ENCODE data around the gene CD44. TPM values are rescaled to one million over a fixed set of nuclear protein-coding genes. Genes with fewer than 3 reads are reported as not detected.

The CD44 gene
- total RNA-seq, 1 experiment from 2014 or later, result 121 TPM

GRCh38 chr11:35116762-35117640 lies 22.0 kb upstream of the CD44 start:
- Histone ChIP-seq H3K9me3 (replicated peaks) (no peaks in the 10 kb centered on the region), H3K27ac (no peak overlapping the region), H3K27me3 (replicated peaks) (no peaks in the 10 kb centered on the region), H3K4me1 (replicated peaks) (peaks cover 8% of the 10 kb centered on the region), H3K36me3 (no peaks in the 10 kb centered on the region), H3K4me3 (no peak overlapping the region)
- no peak for DNase-seq (ENCODE audit: low read depth in 1 of 2, low spot score in 2 of 2)

DNA sequence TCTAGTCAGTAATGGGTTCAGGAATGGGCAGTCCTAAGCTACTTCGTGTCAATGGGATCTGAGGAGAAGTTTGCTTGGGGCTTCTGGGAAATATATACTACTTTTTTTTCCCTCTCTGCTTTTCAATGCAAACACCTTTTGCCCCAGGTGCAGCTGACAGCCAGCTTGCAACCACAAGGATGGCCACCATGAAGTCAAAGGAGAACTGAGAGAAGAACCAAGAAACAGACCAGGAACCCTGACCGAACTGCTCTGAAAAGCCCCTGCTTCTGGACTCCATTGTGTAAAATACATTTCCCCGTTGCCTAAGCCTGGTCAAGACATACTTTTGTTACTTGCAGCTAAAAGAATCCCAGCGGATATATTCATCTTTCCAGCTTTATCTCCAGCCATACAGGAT lies 20.1 kb upstream of the CD44 start:
- no peaks in the 10 kb centered on the region for H3K27me3 ChIP-seq (replicated peaks)
- no peak for DNase-seq (ENCODE audit: low read depth in 1 of 2, low spot score in 2 of 2)
- H3K4me1 ChIP-seq (replicated peaks), result peaks cover 7% of the 10 kb centered on the region; the same call in 1 of the 2 replicates
- no peaks in the 10 kb centered on the region for H3K36me3 ChIP-seq
- no peaks in the 10 kb centered on the region; the same call in 1 of the 2 replicates for H3K9me3 ChIP-seq (replicated peaks)
- H3K4me3 ChIP-seq, result no peak overlapping the region
- H3K27ac ChIP-seq, result no peak overlapping the region

DNA sequence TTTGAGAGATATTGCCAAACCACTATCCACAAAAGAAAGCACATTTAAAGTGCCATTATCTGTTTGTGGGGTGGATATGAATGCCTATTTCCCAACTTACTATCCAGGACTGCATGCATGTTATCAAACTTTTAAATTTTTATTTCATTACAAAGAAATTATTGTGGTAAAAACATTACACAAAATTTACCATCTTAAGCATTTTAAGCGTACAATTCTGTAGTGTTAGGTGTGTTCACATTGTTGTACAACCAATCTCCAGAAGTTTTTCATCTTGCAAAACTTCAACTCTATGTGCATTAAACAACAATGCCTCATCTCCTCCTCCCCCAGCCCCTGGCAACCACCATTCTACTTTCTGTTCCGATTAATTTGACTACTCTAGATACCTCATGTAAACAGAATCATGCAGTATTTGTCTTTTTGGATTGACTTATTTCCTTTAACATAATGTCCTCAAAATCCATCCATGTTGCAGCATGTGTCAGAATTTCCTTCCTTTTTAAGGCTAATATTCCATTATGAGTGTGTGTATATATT lies 17.6 kb upstream of the CD44 start:
- Histone ChIP-seq H3K4me1 (replicated peaks) (peaks cover 3% of the 10 kb centered on the region; the same call in 1 of the 2 replicates), H3K36me3 (no peaks in the 10 kb centered on the region), H3K27me3 (replicated peaks) (no peaks in the 10 kb centered on the region), H3K4me3 (no peak overlapping the region), H3K27ac (no peak overlapping the region), H3K9me3 (replicated peaks) (no peaks in the 10 kb centered on the region; the same call in 1 of the 2 replicates)
- no peak for DNase-seq (ENCODE audit: low read depth in 1 of 2, low spot score in 2 of 2)

DNA sequence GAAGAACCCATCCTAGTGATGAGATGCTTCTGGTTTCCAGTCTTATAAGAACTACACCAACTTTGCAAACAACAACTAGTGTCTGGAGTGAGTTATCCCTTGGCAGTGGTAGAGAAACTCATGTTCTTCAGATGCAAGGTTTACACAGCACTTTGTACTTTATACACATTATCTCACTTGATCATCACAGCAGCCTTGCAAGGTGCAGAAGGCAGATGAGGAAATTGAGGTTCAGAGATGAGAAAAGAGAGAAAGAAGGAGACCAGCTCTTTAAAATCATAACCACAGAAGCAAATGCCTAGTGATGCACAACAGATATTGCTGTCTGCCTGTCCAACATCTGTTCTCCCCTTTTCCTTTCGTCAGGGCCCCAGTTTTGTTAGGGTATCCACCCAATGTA lies 16.7 kb upstream of the CD44 start:
- no peaks in the 10 kb centered on the region for H3K36me3 ChIP-seq
- no peaks in the 10 kb centered on the region for H3K27me3 ChIP-seq (replicated peaks)
- H3K4me3 ChIP-seq, result no peak overlapping the region
- no peaks in the 10 kb centered on the region; the same call in 1 of the 2 replicates for H3K9me3 ChIP-seq (replicated peaks)
- DNase-seq (ENCODE audit: low read depth in 1 of 2, low spot score in 2 of 2), result no peak
- no peaks in the 10 kb centered on the region for H3K4me1 ChIP-seq (replicated peaks)
- no peak overlapping the region for H3K27ac ChIP-seq

DNA sequence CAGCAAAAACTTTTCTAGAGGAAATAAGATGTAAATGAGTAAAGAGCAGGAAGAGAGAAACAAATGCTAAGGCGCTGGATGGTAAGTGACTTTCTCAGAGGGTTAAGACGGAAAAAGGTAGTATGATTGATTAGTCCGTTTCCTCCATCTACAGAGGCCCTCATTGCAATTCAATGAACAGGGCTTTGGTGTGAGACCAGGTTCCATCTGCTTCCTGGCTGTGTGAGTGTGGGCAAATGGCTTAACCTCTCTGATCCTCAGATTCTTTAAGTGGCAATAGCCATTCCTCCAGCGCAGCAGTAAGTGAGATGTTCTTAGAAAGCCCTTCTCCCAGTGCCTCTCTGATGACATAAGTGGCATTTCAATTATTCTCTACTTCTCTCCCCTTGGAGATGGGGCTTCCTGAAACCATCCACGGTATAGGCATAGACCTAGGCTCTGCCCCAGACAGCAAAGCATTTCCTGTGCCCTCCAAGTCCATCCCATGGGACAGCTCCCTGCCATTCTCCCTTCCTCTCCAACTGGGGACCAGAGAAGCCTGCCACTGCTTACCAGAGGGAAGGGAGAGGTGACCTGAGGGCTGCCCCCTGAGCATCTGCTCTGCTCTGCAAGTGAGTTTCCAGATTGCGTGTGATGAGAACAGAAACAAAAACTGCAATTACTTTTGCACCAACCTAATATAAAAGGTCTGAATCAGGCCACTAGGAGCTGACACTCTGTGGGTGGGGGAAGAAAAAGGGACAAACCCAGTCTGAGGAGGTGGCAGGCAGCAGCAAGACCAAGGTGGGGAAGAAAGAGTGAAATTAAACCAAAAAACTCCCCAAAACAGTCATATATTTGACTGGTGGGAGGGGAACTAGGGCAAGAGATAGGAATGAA lies 12.7 kb upstream of the CD44 start:
- DNase-seq (ENCODE audit: low read depth in 1 of 2, low spot score in 2 of 2), result no peak
- Histone ChIP-seq H3K4me1 (replicated peaks) (no peaks in the 10 kb centered on the region), H3K36me3 (no peaks in the 10 kb centered on the region), H3K4me3 (no peak overlapping the region), H3K9me3 (replicated peaks) (no peaks in the 10 kb centered on the region; the same call in 1 of the 2 replicates), H3K27ac (no peak overlapping the region), H3K27me3 (replicated peaks) (no peaks in the 10 kb centered on the region)

DNA sequence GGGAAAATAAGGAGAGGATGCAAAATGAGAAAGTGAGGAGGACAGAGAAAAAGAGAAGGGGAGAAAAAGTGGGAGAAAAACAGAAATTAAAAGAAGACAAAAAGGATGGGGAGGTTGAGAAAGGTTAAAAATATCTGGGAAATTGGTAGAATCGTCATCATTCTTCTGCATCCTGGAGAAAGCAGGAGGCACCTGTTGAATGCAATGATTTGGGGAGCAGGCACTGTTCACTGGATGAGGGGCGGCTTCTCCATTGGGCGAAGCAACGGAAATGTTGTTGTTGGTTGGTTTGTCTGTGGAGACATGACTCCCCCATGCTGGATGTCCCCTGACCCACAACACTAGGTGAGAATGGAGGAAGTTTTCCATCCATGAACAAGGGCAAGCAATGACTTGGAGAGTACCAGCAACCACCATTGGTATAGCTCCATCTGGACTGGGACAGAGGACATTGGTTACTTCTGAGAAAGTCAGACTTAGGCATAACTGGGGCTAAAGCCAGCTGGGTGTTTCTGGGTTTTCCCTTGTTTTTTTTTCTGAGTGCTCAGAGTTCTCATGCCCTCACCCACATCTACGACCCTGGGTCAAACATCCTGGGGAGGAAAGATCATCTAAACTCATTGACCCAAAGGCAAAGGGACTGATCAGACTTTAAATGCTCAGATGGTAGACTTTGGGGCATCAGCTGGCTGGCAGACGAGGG lies 11.9 kb upstream of the CD44 start:
- no peaks in the 10 kb centered on the region for H3K27me3 ChIP-seq (replicated peaks)
- no peak for DNase-seq (ENCODE audit: low read depth in 1 of 2, low spot score in 2 of 2)
- no peak overlapping the region for H3K27ac ChIP-seq
- no peaks in the 10 kb centered on the region for H3K4me1 ChIP-seq (replicated peaks)
- H3K9me3 ChIP-seq (replicated peaks), result no peaks in the 10 kb centered on the region; the same call in 1 of the 2 replicates
- H3K36me3 ChIP-seq, result no peaks in the 10 kb centered on the region
- no peak overlapping the region for H3K4me3 ChIP-seq

DNA sequence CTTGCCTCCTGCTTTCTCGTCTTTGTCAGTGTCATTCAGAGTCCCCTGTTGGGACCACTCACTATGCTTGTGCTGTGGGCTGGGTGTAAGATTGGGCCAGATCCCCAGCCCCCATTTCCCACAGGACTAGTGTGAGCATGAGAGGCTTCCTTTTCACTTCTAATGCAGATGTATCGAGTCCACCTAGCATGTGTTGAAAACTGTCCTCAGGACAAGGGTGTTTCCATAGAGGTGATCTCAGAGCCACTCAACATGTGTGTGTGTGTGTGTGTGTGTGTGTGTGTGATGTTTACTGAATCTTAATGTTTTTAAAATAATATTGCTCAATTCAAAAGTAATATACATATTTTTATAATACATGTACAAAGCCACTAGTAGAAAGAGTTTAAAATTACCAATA lies 11.4 kb upstream of the CD44 start:
- DNase-seq (ENCODE audit: low read depth in 1 of 2, low spot score in 2 of 2), result no peak
- Histone ChIP-seq H3K4me3 (no peak overlapping the region), H3K27me3 (replicated peaks) (no peaks in the 10 kb centered on the region), H3K4me1 (replicated peaks) (no peaks in the 10 kb centered on the region), H3K36me3 (no peaks in the 10 kb centered on the region), H3K27ac (no peak overlapping the region), H3K9me3 (replicated peaks) (no peaks in the 10 kb centered on the region; the same call in 1 of the 2 replicates)

GRCh38 chr11:35131094-35131493 lies 7.9 kb upstream of the CD44 start:
- H3K36me3 ChIP-seq, result no peaks in the 10 kb centered on the region

DNA sequence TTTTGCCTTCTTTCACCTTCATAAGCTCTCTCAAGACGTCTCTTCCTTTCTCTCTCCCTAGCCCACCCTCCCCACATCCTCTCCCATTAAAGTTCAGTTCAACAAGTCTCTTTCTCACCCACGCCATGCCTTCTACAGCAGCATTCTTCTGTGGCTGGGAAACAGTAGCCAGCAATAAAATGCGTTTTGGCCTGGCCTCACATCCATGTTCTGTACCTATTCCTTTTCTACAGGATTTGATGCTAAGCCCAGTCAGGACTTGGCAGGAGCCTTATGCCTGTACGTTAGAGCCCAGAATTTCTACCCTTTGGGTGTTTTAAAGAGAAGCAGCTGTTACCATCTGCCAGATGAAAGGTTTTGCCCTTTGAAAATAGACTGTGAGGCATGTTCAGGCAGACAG lies 7.1 kb upstream of the CD44 start:
- no peak for DNase-seq (ENCODE audit: low read depth in 1 of 2, low spot score in 2 of 2)

More at GRCh38 chr11:35131094-35131493, 7.9 kb upstream of the CD44 start:
- Histone ChIP-seq H3K4me3 (no peak overlapping the region), H3K9me3 (replicated peaks) (no peaks in the 10 kb centered on the region), H3K27me3 (replicated peaks) (no peaks in the 10 kb centered on the region), H3K27ac (no peak overlapping the region), H3K4me1 (replicated peaks) (no peaks in the 10 kb centered on the region)
- no peak for DNase-seq (ENCODE audit: low read depth in 1 of 2, low spot score in 2 of 2)

DNA sequence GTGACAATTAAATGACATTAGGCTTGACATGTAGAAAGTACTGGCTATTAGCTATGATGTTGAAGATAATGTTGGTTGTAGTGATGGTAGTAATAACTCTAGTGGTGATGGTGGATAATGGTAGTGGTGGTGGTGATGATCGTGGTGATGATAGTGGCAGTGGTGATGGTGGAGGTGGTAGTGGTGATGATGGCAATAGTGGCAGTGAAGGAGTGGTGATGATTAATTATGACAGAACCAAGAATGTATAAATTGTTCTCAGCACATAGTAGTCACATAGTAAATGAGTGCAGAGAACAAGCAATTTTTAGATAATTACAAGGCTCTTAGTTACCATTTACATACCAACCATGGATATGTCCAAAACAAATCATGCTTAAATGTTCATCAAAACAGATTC lies 5.3 kb upstream of the CD44 start:
- Histone ChIP-seq H3K4me3 (no peak overlapping the region), H3K9me3 (replicated peaks) (no peaks in the 10 kb centered on the region)
- no peak for DNase-seq (ENCODE audit: low read depth in 1 of 2, low spot score in 2 of 2)

More for the DNA sequence above, 7.1 kb upstream of the CD44 start:
- H3K4me1 ChIP-seq (replicated peaks), result no peaks in the 10 kb centered on the region
- H3K9me3 ChIP-seq (replicated peaks), result no peaks in the 10 kb centered on the region
- no peak overlapping the region for H3K4me3 ChIP-seq
- H3K36me3 ChIP-seq, result no peaks in the 10 kb centered on the region
- H3K27me3 ChIP-seq (replicated peaks), result no peaks in the 10 kb centered on the region
- H3K27ac ChIP-seq, result no peak overlapping the region

GRCh38 chr11:35134403-35135148 lies 4.4 kb upstream of the CD44 start:
- no peaks in the 10 kb centered on the region for H3K27me3 ChIP-seq (replicated peaks)
- no peak overlapping the region for H3K27ac ChIP-seq
- DNase-seq (ENCODE audit: low read depth in 1 of 2, low spot score in 2 of 2), result no peak
- peaks cover 10% of the 10 kb centered on the region for H3K4me1 ChIP-seq (replicated peaks)
- peaks cover 6% of the 10 kb centered on the region for H3K36me3 ChIP-seq
- no peaks in the 10 kb centered on the region for H3K9me3 ChIP-seq (replicated peaks)
- H3K4me3 ChIP-seq, result no peak overlapping the region

More for the DNA sequence above, 5.3 kb upstream of the CD44 start:
- Histone ChIP-seq H3K36me3 (no peaks in the 10 kb centered on the region), H3K27me3 (replicated peaks) (no peaks in the 10 kb centered on the region), H3K27ac (no peak overlapping the region), H3K4me1 (replicated peaks) (peaks cover 8% of the 10 kb centered on the region)

DNA sequence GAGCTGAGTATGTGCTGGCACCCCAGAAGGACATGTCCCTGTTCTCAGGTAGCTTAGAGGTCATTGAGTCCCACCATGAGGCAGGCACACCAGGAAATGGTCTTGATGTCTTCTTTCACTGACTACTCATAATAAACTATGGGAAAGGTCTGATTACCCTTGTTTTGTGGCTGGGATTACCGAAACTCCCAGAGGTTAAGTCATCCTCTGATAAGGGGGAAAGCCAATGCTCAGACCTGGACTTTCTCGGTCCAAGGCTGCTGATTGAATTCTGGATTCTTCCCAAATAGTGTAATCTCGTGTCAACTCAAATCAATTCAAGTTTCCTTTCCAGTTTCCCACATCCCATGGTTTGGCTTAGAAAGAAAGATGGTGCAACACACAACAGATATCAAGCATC lies 3.7 kb upstream of the CD44 start:
- DNase-seq (ENCODE audit: low read depth in 1 of 2, low spot score in 2 of 2), result no peak
- H3K9me3 ChIP-seq (replicated peaks), result no peaks in the 10 kb centered on the region
- no peak overlapping the region for H3K27ac ChIP-seq

GRCh38 chr11:35136311-35136710 lies 2.7 kb upstream of the CD44 start:
- no peak overlapping the region for H3K4me3 ChIP-seq
- no peak for DNase-seq (ENCODE audit: low read depth in 1 of 2, low spot score in 2 of 2)
- no peaks in the 10 kb centered on the region for H3K9me3 ChIP-seq (replicated peaks)
- H3K36me3 ChIP-seq, result peaks cover 21% of the 10 kb centered on the region
- H3K27ac ChIP-seq, result no peak overlapping the region
- H3K4me1 ChIP-seq (replicated peaks), result peaks cover 22% of the 10 kb centered on the region
- H3K27me3 ChIP-seq (replicated peaks), result no peaks in the 10 kb centered on the region

More for the DNA sequence above, 3.7 kb upstream of the CD44 start:
- Histone ChIP-seq H3K4me1 (replicated peaks) (peaks cover 11% of the 10 kb centered on the region), H3K4me3 (no peak overlapping the region), H3K36me3 (peaks cover 13% of the 10 kb centered on the region), H3K27me3 (replicated peaks) (no peaks in the 10 kb centered on the region)

Measured in SJSA1 (cell line).